ENCODE data around the gene DOK3. TPM values are rescaled to one million over a fixed set of nuclear protein-coding genes. Genes with fewer than 3 reads are reported as not detected.

The DOK3 gene
- total and polyA plus RNA-seq, 2 of the 13 experiments (the other 11 are each of a cell fraction or from before 2014, with no cell fraction given) = 1.4 to 1.5 TPM

- TF ChIP-seq ZNF407 (CRISPR knock-in tag; IDR thresholded peaks at IDR 0.05; ENCODE audit: not compliant biosample characterization) (peak; percentile 40), ZNF224 (CRISPR knock-in tag; IDR thresholded peaks at IDR 0.05) (no peak), TCF12 (IDR thresholded peaks at IDR 0.05) (no peak), TCF12 (CRISPR knock-in tag; IDR thresholded peaks at IDR 0.05) (no peak), NCOA2 (CRISPR knock-in tag; IDR thresholded peaks at IDR 0.05) (peak; percentile 8; the same call in 1 of the 2 replicates), ATM (IDR thresholded peaks at IDR 0.05; ENCODE audit: borderline replicate concordance) (no peak), CENPBD1 (CRISPR knock-in tag; IDR thresholded peaks at IDR 0.05; ENCODE audit: borderline replicate concordance, low read depth) (no peak), ZNF709 (CRISPR knock-in tag; IDR thresholded peaks at IDR 0.05) (0 out of 2 replicates have a peak, but pooled peaks have one; percentile 8), PHF21A (CRISPR knock-in tag; IDR thresholded peaks at IDR 0.05) (no peak), ZSCAN9 (CRISPR knock-in tag; IDR thresholded peaks at IDR 0.05; ENCODE audit: borderline replicate concordance) (no peak), TBX2 (CRISPR knock-in tag; IDR thresholded peaks at IDR 0.05; ENCODE audit: borderline replicate concordance) (no peak), ZNF570 (CRISPR knock-in tag; IDR thresholded peaks at IDR 0.05; ENCODE audit: borderline replicate concordance) (no peak), NFIC (IDR thresholded peaks at IDR 0.05; ENCODE audit: low read length) (no peak), SRSF9 (IDR thresholded peaks at IDR 0.05; ENCODE audit: borderline replicate concordance, insufficient read depth, low read depth, low read length, poor library complexity, severe bottlenecking) (no peak)
- TF ChIP-seq, protein P1, sequence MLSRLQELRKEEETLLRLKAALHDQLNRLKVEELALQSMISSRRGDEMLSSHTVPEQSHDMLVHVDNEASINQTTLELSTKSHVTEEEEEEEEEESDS (CRISPR knock-in tag; IDR thresholded peaks at IDR 0.05; ENCODE audit: borderline replicate concordance) = no peak
- TF ChIP-seq, protein P2, sequence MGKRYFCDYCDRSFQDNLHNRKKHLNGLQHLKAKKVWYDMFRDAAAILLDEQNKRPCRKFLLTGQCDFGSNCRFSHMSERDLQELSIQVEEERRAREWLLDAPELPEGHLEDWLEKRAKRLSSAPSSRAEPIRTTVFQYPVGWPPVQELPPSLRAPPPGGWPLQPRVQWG (CRISPR knock-in tag; IDR thresholded peaks at IDR 0.05; ENCODE audit: borderline replicate concordance, low read depth) = no peak
- TF ChIP-seq, protein P3, sequence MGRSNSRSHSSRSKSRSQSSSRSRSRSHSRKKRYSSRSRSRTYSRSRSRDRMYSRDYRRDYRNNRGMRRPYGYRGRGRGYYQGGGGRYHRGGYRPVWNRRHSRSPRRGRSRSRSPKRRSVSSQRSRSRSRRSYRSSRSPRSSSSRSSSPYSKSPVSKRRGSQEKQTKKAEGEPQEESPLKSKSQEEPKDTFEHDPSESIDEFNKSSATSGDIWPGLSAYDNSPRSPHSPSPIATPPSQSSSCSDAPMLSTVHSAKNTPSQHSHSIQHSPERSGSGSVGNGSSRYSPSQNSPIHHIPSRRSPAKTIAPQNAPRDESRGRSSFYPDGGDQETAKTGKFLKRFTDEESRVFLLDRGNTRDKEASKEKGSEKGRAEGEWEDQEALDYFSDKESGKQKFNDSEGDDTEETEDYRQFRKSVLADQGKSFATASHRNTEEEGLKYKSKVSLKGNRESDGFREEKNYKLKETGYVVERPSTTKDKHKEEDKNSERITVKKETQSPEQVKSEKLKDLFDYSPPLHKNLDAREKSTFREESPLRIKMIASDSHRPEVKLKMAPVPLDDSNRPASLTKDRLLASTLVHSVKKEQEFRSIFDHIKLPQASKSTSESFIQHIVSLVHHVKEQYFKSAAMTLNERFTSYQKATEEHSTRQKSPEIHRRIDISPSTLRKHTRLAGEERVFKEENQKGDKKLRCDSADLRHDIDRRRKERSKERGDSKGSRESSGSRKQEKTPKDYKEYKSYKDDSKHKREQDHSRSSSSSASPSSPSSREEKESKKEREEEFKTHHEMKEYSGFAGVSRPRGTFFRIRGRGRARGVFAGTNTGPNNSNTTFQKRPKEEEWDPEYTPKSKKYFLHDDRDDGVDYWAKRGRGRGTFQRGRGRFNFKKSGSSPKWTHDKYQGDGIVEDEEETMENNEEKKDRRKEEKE (IDR thresholded peaks at IDR 0.05) = no peak
Observed at GRCh38 chr5:177498013-177498787, 11.4 kb downstream of the DOK3 start (continued).
